Measurements from ENCODE around the gene USP22.
"Not testable (repeated sequence)": the region's sequence is repeated elsewhere in the genome, so short reads cannot be mapped to it uniquely, and the experiment has no call there.

USP22 gene

DNA sequence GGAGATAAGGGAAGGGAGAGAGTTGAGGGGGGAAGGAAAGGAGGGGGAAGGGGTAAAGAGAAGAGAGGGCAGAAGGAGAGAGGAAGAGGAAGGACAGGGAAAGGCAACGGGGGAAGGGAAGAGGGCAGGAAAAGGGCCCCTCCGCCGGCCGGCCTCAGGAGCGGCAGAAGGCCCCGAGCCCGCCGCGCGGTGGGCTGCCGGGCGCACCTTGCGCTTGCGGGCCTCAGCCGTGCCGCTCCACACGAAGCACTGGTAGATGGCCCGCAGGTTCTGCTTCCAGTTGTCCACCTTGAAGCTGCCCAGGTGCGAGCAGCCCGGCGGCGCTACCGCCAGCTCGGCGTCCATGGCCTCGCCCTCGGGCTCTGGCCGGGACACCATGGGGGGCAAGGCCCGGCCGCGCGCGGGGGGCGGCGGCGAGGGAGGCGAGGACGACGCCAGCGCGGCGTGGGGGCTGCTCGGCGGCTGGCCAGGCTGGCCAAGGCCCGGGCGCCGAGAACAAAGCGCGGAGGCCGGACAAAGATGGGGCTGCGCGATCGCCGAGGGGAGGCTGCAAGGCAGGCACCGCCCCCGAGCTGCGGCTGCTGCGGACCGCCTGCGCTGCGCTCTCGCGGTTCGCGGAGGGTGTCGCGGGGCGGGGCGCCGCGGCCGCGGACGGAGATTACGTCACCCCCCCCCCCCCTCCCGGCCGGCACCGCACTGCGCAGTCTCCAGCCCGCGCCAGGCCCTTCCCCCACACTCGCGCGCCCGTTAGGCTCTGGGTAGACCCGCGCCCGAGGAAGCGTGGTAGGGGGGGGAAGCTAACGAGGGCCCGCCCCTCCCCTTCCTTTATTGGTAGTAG is at the start of gene USP22:
USP22 (minus strand) TSS at position 554 of the 838 bp plus-strand sequence; CDS start at position 378, 176 bp downstream.
- DNase-seq (ENCODE audit: low read depth in 3 of 3, low spot score in 1 of 3), result peak in 2 of 3 donors; percentile 88 to 91

GRCh38 chr17:21090902-21091618 is 48.2 kb upstream of the USP22 start:
- no peak for DNase-seq (ENCODE audit: low read depth in 3 of 3, low spot score in 1 of 3)

DNA sequence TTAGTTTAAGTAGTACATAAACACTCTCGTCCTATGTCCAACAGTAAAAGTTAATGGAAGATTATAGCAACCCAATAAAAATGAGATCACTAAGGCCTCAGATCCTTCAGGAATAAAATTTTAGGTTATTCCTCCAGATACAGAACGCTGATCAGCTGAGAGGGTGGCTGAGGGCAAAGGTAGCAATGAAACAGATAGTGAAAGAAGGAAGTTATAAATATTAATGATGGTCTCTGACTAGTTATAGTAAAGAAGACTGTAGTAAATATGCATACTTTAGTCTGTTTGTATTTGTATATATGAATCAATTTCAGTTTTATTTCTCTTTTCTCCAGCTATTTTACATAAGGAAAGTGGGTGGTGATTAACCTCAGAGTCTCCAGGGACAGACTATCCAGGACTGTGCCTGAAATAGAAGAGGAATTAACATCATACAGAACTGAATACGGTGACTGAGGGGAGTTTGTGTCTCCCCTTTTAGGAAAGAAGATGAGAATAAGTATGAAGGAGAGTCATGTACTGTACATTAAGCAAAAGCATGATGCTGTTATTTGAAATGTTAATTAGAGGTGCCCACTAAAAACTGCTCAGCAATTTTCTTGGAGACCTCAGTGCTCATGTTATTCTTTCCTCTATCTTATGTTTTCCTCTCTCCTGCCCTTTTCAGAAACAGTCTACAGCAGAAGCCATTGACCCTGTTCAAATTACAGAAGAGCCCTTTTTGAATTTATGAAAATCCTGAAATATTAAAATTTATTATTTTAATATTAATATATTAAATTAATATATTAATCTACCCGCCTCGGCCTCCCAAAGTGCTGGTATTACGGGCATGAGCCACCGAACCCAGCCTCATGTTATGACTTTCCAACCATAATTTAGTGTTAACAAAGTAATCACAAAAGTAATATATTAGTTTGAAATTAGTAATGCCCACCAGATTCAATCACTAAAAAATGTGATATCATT is 47.4 kb upstream of the USP22 start:
- no peak for DNase-seq (ENCODE audit: low read depth in 3 of 3, low spot score in 1 of 3)

DNA sequence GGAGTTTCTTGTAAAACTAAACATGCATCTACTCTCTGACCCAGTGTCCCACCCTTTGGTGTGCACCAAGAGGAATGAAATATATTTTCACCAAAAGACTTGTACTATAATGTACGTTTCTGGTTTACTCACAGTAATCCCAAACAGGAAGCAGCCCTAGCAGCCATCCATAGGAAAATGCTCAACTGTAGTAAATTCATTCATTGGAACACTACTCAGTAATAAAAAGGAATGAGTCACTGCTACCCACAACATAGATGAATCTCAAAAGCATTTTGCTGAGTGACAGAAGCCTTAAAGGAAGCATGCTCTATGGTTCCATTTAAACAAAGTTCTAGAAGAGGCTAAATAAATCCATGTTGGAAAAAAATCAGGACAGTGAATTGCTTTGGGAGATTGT is 46.3 kb upstream of the USP22 start:
- DNase-seq (ENCODE audit: low read depth in 3 of 3, low spot score in 1 of 3), result no peak

GRCh38 chr17:21085707-21086106 is 42.9 kb upstream of the USP22 start:
- no peak for DNase-seq (ENCODE audit: low read depth in 3 of 3, low spot score in 1 of 3)

GRCh38 chr17:21085280-21085679 is 42.5 kb upstream of the USP22 start:
- not testable (repeated sequence) for DNase-seq (ENCODE audit: low read depth in 3 of 3, low spot score in 1 of 3)

DNA sequence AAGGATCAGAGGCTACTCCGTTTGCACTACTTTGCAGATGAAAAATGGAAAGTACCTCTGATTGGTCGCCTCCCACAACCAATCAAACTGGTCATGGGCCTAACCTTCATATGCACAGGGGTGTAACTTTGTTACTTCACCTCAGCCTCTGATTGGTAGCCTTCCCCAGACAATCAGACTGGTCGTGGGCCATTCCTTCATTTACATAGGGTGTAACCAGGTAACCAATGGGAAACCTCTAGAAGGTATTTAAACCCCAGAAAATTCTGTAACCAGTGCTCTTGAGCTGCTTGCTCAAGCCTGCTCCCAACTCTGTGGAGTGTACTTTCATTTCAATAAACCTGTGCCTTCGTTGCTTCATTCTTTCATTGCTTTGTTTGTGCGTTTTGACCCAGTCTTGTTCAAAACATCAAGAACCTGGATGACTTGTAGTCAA is 39.2 kb upstream of the USP22 start:
- no peak for DNase-seq (ENCODE audit: low read depth in 3 of 3, low spot score in 1 of 3)

DNA sequence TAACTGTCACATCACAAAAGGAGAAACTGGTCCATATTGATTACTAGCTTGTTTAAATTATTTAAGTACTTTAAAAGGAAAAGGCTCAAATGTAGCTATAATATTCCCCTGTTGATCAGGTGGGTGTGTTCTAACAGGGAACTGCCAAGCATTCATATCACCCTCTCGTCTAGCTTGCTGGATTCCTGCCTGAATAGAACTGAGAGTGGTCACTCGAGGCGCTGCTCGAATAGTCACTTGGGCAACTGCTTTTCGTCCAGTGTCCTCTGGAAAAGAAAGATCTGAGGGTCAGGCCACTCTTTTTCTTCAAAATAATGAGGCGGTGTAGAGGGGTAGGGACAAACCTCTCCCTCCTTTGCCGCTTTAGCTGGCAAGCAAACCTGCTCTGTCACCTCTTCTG is 36.4 kb upstream of the USP22 start:
- DNase-seq (ENCODE audit: low read depth in 3 of 3, low spot score in 1 of 3), result no peak

GRCh38 chr17:21078016-21078780 is 35.4 kb upstream of the USP22 start:
- DNase-seq (ENCODE audit: low read depth in 3 of 3, low spot score in 1 of 3), result no peak

DNA sequence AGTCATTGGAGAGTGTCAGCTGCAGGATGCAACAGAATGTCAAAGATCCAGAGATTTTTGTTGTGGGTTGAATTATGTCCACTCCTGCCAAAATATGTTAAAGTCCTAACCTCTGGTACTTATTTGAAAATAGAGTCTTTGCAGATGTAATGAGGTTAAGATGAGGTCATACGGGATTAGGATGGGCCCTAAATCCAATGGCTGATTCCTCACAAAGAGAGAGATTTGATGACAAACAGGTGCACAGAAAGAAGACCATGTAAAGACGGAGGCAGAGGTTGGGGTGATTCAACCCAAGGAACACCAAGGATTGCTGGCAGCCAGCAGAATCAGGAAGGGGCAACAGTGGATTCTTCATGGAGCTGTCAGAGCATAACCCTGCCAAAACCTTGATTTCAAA is 34.5 kb upstream of the USP22 start:
- no peak for DNase-seq (ENCODE audit: low read depth in 3 of 3, low spot score in 1 of 3)

DNA sequence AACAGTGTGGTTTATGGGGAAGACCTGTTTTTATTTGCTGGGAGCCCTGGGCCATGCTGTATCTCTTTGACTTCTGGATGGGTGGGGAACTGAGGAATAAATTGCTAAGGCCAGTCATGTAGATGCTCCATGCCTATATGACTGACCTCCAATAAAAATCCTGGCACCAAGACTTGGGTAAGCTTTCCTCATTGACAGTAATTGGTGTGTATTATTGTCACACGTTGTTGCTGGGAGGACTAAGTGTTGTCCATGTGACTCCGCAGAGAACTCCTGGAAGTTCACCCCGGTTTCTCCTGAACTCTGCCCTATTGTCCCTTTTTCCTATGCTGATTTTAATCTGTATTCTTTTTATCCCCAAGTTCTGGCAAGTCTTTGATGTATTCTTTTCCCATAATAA is 33.4 kb upstream of the USP22 start:
- DNase-seq (ENCODE audit: low read depth in 3 of 3, low spot score in 1 of 3), result no peak

GRCh38 chr17:21075739-21076085 is 32.9 kb upstream of the USP22 start:
- DNase-seq (ENCODE audit: low read depth in 3 of 3, low spot score in 1 of 3), result no peak

- no peak for DNase-seq (ENCODE audit: low read depth in 3 of 3, low spot score in 1 of 3)
Measured at GRCh38 chr17:21072745-21073197, 30.0 kb upstream of the USP22 start.

GRCh38 chr17:21066394-21066793 is 23.6 kb upstream of the USP22 start:
- DNase-seq (ENCODE audit: low read depth in 3 of 3, low spot score in 1 of 3), result no peak

GRCh38 chr17:21061971-21062526 is 19.2 kb upstream of the USP22 start:
- no peak for DNase-seq (ENCODE audit: low read depth in 3 of 3, low spot score in 1 of 3)

DNA sequence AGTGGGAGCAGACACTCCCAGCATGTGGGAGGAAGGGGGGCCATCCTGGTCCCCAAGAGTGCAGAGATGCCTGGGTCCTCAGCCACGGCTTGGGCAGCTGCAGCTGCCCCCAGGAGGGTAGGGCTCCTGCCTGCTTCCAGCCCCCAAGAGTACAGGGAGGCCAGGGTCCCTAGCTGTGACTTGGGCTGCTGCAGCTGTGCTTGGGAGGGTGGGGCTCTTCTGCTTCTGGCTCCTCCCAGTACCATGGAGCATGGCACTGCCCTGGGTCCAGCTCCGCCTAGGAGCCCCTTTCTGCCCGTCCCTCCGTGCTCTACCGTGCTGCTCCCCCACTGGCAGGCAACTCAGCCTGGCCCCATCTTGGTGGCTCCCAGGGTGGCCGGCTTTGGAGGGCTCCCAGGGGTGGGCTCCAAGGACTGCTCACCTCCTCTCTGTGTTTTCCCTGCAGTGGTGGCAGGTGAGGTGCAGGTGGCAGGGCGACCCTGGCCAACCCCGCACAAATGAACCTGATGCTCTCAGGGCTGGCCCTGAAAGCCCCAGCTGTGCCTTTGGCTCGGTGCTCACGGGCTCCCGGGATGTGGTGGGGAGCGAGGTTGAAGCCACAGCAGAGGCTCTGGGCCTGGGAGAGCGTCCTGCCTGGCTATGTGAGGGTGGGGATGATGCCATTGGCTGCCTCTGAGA is 18.5 kb upstream of the USP22 start:
- DNase-seq (ENCODE audit: low read depth in 3 of 3, low spot score in 1 of 3), result no peak

GRCh38 chr17:21059761-21060160 is 16.9 kb upstream of the USP22 start:
- DNase-seq (ENCODE audit: low read depth in 3 of 3, low spot score in 1 of 3), result no peak

DNA sequence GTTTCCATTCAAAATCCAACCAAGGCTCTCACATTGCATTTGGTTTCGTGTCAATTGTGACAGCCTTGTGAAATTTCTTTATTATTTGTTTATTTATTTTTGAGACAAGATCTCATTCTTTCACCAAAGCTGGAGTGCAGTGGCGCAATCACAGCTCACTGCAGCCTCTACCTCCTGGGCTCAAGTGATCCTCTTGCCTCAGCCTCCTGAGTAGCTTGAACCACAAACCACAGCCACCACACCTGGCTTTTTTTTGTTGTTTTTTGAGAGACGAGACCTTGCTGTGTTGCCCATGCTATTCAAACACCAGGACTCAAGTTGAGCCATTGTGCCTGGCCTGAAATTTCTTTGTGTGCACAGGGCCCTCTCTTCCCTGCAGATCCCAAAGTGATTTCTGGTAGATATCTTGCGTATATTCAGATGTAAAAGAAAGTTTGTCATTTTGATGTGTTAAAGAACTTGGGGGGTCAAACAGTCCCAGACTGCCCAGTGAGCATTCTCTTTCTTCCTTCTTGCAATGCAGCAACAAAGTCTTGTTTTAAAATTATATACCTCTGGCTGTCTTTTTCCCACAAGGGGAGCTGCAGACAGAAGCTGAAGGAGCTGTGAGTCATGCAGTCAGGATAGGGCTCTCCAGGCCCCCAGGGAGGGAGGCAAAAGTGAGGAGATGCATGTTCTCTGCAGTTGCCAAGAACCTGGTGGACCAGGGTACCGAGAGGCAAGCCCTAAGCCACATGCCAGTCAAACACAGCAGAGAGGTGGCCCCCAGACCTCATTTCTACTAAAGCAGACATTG is 15.5 kb upstream of the USP22 start:
- no peak for DNase-seq (ENCODE audit: low read depth in 3 of 3, low spot score in 1 of 3)

GRCh38 chr17:21053056-21053455 is 10.2 kb upstream of the USP22 start:
- not testable (repeated sequence) for DNase-seq (ENCODE audit: low read depth in 3 of 3, low spot score in 1 of 3)
